Stimulated activated CD8-positive, alpha-beta memory T cell treated with anti-CD3 and anti-CD28 coated beads, Interleukin-2, amount 100 ng/mL, for 48 hours (primary cell): ENCODE results near the gene IL20RA.
"Not testable (repeated sequence)": the region's sequence is repeated elsewhere in the genome, so short reads cannot be mapped to it uniquely, and the experiment has no call there.

Experiments used
- DNase-seq, 2 donors: peaks; one replicate each; pipeline ENCODE4 v3.0.0-alpha.2; 2020; ENCODE audit warnings: low read depth in 2 of 2

Gene IL20RA

GRCh38 chr6:137008204-137008603, 36.6 kb downstream of the IL20RA start:
- DNase-seq: no peak

- DNase-seq: no peak
Measured at GRCh38 chr6:137006056-137006455, 38.7 kb downstream of the IL20RA start.

DNA sequence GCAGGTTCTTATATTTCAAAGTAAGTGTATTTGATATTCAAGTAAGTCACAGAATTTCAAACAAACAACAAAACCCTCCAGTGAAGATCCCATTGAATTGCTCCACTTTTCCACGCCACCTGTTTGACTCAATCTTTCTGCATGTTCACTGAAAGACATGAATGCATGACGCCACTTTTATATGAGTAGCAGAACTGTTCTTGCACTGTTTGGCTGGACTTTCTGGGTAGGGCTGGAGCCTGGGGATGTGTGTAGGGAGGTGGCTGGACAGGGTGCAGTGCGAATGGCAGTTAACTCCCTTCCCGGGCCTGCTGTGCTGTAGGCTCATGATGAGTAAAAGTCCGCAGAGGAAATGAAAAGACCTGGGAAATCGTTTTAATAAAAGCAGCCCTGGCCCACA, 39.7 kb downstream of the IL20RA start:
- DNase-seq: no peak

DNA sequence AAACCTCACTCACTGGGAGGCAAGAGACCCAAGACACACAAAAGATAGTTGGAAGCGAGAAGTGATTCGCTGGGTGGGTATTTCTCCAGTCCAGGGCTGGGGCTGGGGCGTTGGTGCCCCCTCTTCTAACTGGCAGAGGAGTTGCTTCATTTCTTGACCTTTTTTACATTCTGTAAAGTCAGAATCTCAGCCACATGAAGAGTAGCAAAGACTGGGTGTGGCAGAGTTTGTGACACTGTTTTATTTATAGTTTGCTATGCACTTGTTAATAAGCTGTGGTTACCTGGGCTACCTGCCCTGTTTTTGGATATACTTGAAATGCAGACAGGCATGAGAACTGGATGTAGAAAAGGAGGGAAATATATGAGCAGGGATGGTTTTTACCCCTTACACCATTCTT, 42.3 kb downstream of the IL20RA start:
- no peak for DNase-seq

DNA sequence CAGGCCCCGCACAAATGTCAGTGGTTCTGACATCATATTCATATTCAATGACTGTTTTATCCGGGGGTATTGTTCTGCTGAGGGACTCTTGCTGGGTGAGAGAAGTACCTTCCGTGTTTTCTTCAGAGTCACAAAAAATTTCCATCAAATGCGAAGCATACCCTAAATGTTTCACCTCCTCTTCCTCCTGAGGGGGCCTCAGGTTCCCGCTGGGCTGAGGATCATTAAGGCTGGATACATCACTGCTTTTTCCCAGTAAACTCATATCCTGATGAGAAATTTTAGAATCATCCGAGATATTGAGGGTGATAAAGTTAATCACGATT, 42.8 kb downstream of the IL20RA start:
- DNase-seq: no peak

DNA sequence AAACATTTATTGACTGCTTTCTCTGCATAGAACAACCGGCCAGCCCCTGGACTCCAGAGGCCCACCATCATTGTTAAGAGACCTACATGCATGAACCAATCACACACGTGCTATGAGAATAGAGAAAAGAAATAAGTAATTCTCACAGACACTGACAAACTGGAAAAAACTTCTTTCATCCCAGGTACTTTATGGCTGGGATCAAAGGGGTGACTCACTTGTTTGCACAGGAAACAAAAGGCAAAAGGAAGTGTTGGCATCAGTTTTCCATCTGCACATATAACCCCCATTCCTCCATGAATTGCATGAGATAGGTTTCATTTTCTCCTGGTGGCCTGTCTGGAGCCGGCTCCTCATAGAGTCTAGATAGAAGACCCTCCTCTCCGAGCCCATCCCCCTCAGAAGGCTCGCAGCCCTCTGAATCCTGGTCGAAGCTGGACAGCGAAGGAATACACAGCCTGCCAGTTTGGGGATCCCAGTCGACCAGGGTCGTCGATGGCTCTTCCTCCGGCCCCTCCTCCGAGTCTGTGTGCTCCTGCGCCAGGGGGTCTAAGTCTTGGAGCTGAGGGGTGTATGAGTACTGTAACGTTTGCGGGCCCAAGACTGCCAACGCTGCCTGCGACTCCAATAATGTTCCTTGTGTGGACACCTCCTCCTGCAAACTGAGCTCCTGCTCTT, 43.3 kb downstream of the IL20RA start:
- no peak for DNase-seq

GRCh38 chr6:137000825-137001224, 43.9 kb downstream of the IL20RA start:
- DNase-seq: no peak

DNA sequence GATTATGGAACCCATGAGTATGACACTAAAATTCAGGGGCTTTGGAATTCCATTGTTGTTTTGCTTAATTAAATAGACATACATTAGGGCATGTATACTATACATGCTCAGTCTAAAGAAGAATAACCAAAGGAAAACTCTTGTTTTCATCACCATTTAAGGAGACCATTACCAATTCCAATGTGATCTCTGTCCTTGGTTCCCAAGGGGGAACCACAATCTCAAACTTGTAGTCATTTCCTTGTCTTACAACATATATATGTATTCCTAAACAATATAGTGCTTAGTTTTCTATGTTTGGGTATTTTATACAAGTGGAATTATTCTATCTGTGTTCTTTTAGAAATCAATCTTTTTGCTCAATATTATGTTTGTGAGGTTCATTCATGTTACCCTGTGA, 49.2 kb downstream of the IL20RA start:
- no peak for DNase-seq

- DNase-seq: no peak
Measured at GRCh38 chr6:136994782-136995181, 50.0 kb downstream of the IL20RA start.

- no peak for DNase-seq
Measured at GRCh38 chr6:136992113-136992512, 52.7 kb downstream of the IL20RA start.

- no peak for DNase-seq
Measured at GRCh38 chr6:136991646-136992045, 53.1 kb downstream of the IL20RA start.

- no peak for DNase-seq
Measured at GRCh38 chr6:136990754-136991153, 54.0 kb downstream of the IL20RA start.

DNA sequence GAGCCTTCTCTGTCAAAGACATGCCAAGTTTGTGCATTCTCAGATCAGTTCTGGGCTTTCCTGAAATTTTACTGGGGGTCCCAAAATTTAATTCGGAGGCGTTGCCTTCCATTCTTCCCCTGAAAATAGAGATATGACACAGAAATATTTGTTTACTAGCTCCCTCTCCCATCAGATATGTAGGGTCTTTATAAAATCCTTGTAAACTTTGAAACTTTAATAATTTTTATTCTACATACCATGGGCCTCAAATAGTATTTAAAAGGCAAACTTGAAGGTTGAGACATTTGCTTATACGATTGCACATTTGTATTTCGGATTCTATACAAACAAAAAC, 54.6 kb downstream of the IL20RA start:
- no peak for DNase-seq

DNA sequence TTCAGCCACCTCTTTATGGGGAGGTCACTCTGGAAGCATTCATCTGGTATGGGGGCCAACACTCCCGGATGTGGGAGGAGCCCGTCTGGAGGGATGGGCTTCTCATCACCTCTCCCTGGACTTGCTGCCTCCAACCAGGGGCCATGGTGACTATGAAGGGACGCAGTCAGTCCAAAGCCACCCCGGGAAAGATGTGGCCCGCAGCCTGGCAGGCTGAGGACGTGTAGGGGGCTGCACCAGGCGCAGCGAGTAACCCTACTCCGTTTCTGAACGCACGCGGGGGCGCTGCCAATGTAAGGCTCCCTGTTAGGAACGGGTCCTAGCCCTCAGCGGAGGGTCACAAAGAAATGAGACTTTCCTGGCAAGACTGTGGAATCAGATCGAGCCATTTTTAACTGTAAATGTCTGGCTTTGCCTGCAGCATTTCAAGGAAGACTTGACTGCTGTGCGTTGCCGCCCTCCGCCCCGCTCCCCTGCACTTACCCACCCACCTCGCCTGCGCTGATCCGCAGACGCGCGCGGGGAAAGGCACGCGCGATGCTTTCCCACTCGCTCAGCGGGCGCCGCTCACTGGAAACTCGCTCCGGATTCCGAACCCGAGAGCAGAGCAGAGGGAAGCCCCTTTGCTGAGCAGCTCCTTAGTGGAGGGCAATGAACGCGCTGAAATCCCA, 55.1 kb downstream of the IL20RA start:
- no peak for DNase-seq

GRCh38 chr6:136987526-136987925, 57.2 kb downstream of the IL20RA start:
- DNase-seq: no peak

- DNase-seq: no peak
Measured at GRCh38 chr6:136985502-136985901, 59.3 kb downstream of the IL20RA start.

- no peak for DNase-seq
Measured at GRCh38 chr6:136984578-136984977, 60.2 kb downstream of the IL20RA start.

- DNase-seq: no peak
Measured at GRCh38 chr6:136983687-136984086, 61.1 kb downstream of the IL20RA start.

GRCh38 chr6:136982928-136983327, 61.8 kb downstream of the IL20RA start:
- DNase-seq: no peak

GRCh38 chr6:136980070-136980469, 64.7 kb downstream of the IL20RA start:
- DNase-seq: no peak

DNA sequence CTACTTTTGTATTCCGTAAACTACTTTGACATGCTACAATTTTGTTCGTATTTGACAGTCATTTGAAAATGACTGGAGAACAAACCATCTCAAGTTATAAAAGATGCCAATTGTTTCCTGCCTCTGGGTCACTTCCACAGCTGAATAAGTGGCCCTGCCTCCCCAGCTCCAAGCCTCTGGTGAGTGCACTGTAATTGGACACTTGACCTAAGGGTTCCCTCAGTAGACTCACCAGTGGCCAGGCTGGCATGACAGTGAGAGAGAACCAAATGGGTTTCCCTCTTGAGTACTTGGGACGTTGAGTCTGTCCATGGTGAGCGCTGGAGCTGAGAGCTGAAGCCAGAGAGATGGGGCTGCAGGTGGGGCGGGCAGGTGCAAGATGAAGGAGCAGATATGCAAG, 65.6 kb downstream of the IL20RA start:
- DNase-seq: no peak

DNA sequence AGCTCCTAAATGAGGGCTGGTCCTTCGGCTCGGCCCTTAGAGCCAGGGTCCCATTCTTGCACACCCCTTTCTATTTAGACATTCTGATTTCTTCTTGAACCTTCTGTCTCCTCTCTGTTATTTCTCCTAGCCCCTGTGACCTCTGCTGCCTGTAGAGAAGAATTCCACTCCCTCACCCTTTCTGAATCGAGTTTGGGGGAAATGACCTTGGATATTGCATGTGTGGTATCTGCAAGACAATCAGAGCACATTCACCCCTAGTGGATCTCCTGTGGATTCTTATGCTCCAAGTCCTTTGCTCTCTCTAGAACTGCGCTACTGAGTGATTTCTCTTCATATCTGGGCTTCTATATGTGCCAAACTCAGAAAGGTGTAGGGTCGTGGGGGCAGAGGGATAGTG, 67.7 kb downstream of the IL20RA start:
- DNase-seq: no peak

DNA sequence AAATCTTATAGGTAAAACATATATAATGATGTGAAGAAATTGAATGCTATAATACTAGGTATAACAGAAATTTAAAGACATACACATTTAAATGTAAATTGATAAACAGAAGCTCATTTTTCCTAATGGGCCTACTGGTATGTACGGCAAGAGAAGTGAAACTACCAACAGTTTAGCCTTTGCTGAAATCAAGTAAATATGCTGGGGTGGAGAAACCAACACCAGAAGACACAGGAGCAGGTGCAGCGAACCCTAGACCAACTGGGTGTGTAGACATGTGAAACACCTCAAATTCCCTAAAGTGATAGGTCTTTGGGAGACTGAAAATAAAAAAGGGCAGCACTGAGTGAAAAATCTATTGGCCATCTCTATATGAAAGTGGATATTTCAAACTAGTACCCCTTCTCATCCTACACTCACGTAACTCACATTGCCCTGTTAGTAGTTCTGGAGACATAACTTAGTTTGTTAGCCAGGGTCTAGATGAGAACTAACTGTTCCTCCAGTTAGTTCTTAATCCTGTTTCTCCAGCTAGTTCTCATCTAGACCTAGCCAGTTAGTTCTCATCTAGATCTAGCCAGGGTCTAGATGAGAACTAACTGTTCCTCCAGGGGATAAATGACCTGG, 69.6 kb downstream of the IL20RA start:
- no peak for DNase-seq

- not testable (repeated sequence) for DNase-seq
Measured at GRCh38 chr6:136973781-136974180, 71.0 kb downstream of the IL20RA start.
